ENCODE data around the gene SCAMP2. TPM values are rescaled to one million over a fixed set of nuclear protein-coding genes. Genes with fewer than 3 reads are reported as not detected.

Gene SCAMP2
- total RNA-seq, 1 experiment from 2014 or later, result 38.0 TPM

GRCh38 chr15:74906450-74907162 is 33.4 kb upstream of the SCAMP2 start, which contains the start of gene FAM219B (continued):
- TF ChIP-seq TP53 (CRISPR knock-in tag; IDR thresholded peaks at IDR 0.05) (0 out of 2 replicates have a peak, but pooled peaks have one; percentile 0), ZNF416 (CRISPR knock-in tag; IDR thresholded peaks at IDR 0.05) (0 out of 2 replicates have a peak, but pooled peaks have one; percentile 55), TEAD1 (CRISPR knock-in tag; IDR thresholded peaks at IDR 0.05) (peak; percentile 18; the same call in 1 of the 2 replicates), CREM (CRISPR knock-in tag; IDR thresholded peaks at IDR 0.05) (no peak; the same call in 1 of the 2 replicates), ELF4 (CRISPR knock-in tag; IDR thresholded peaks at IDR 0.05; ENCODE audit: low read depth) (0 out of 2 replicates have a peak, but pooled peaks have one; percentile 53), AR (CRISPR knock-in tag; IDR thresholded peaks at IDR 0.05) (no peak), FOXP4 (CRISPR knock-in tag; IDR thresholded peaks at IDR 0.05) (no peak), ZNF219 (CRISPR knock-in tag; IDR thresholded peaks at IDR 0.05; ENCODE audit: borderline replicate concordance) (0 out of 2 replicates have a peak, but pooled peaks have one; percentile 66), ZNF121 (CRISPR knock-in tag; IDR thresholded peaks at IDR 0.05) (no peak), ZNF263 (CRISPR knock-in tag; IDR thresholded peaks at IDR 0.05; ENCODE audit: low read depth) (0 out of 2 replicates have a peak, but pooled peaks have one; percentile 30), HMGXB4 (CRISPR knock-in tag; IDR thresholded peaks at IDR 0.05) (peak; percentile 95), NFATC4 (CRISPR knock-in tag; IDR thresholded peaks at IDR 0.05) (no peak), MYBL2 (CRISPR knock-in tag; IDR thresholded peaks at IDR 0.05) (0 out of 2 replicates have a peak, but pooled peaks have one; percentile 65), ZNF232 (CRISPR knock-in tag; IDR thresholded peaks at IDR 0.05) (no peak), NR1H2 (CRISPR knock-in tag; IDR thresholded peaks at IDR 0.05) (no peak)
- TF ChIP-seq, protein P1, sequence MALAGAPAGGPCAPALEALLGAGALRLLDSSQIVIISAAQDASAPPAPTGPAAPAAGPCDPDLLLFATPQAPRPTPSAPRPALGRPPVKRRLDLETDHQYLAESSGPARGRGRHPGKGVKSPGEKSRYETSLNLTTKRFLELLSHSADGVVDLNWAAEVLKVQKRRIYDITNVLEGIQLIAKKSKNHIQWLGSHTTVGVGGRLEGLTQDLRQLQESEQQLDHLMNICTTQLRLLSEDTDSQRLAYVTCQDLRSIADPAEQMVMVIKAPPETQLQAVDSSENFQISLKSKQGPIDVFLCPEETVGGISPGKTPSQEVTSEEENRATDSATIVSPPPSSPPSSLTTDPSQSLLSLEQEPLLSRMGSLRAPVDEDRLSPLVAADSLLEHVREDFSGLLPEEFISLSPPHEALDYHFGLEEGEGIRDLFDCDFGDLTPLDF (CRISPR knock-in tag; IDR thresholded peaks at IDR 0.05), result no peak
- TF ChIP-seq, protein P2, sequence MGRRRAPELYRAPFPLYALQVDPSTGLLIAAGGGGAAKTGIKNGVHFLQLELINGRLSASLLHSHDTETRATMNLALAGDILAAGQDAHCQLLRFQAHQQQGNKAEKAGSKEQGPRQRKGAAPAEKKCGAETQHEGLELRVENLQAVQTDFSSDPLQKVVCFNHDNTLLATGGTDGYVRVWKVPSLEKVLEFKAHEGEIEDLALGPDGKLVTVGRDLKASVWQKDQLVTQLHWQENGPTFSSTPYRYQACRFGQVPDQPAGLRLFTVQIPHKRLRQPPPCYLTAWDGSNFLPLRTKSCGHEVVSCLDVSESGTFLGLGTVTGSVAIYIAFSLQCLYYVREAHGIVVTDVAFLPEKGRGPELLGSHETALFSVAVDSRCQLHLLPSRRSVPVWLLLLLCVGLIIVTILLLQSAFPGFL (CRISPR knock-in tag; IDR thresholded peaks at IDR 0.05; ENCODE audit: borderline replicate concordance), result 0 out of 2 replicates have a peak, but pooled peaks have one; percentile 52
- TF ChIP-seq, protein P3, sequence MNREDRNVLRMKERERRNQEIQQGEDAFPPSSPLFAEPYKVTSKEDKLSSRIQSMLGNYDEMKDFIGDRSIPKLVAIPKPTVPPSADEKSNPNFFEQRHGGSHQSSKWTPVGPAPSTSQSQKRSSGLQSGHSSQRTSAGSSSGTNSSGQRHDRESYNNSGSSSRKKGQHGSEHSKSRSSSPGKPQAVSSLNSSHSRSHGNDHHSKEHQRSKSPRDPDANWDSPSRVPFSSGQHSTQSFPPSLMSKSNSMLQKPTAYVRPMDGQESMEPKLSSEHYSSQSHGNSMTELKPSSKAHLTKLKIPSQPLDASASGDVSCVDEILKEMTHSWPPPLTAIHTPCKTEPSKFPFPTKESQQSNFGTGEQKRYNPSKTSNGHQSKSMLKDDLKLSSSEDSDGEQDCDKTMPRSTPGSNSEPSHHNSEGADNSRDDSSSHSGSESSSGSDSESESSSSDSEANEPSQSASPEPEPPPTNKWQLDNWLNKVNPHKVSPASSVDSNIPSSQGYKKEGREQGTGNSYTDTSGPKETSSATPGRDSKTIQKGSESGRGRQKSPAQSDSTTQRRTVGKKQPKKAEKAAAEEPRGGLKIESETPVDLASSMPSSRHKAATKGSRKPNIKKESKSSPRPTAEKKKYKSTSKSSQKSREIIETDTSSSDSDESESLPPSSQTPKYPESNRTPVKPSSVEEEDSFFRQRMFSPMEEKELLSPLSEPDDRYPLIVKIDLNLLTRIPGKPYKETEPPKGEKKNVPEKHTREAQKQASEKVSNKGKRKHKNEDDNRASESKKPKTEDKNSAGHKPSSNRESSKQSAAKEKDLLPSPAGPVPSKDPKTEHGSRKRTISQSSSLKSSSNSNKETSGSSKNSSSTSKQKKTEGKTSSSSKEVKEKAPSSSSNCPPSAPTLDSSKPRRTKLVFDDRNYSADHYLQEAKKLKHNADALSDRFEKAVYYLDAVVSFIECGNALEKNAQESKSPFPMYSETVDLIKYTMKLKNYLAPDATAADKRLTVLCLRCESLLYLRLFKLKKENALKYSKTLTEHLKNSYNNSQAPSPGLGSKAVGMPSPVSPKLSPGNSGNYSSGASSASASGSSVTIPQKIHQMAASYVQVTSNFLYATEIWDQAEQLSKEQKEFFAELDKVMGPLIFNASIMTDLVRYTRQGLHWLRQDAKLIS (CRISPR knock-in tag; IDR thresholded peaks at IDR 0.05; ENCODE audit: borderline replicate concordance), result no peak
- TF ChIP-seq, protein P4, sequence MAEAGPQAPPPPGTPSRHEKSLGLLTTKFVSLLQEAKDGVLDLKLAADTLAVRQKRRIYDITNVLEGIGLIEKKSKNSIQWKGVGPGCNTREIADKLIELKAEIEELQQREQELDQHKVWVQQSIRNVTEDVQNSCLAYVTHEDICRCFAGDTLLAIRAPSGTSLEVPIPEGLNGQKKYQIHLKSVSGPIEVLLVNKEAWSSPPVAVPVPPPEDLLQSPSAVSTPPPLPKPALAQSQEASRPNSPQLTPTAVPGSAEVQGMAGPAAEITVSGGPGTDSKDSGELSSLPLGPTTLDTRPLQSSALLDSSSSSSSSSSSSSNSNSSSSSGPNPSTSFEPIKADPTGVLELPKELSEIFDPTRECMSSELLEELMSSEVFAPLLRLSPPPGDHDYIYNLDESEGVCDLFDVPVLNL (CRISPR knock-in tag; IDR thresholded peaks at IDR 0.05; ENCODE audit: borderline replicate concordance, low read depth), result peak; percentile 50; the same call in 1 of the 2 replicates
- TF ChIP-seq, protein P5, sequence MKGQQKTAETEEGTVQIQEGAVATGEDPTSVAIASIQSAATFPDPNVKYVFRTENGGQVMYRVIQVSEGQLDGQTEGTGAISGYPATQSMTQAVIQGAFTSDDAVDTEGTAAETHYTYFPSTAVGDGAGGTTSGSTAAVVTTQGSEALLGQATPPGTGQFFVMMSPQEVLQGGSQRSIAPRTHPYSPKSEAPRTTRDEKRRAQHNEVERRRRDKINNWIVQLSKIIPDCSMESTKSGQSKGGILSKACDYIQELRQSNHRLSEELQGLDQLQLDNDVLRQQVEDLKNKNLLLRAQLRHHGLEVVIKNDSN (CRISPR knock-in tag; IDR thresholded peaks at IDR 0.05), result no peak
- TF ChIP-seq, protein P6, sequence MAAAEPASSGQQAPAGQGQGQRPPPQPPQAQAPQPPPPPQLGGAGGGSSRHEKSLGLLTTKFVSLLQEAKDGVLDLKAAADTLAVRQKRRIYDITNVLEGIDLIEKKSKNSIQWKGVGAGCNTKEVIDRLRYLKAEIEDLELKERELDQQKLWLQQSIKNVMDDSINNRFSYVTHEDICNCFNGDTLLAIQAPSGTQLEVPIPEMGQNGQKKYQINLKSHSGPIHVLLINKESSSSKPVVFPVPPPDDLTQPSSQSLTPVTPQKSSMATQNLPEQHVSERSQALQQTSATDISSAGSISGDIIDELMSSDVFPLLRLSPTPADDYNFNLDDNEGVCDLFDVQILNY (CRISPR knock-in tag; IDR thresholded peaks at IDR 0.05), result peak; percentile 85

All from WTC11 (cell line).